ENCODE data around the gene NEK1.
"Not testable (repeated sequence)": the region's sequence is repeated elsewhere in the genome, so short reads cannot be mapped to it uniquely, and the experiment has no call there.

The NEK1 gene

GRCh38 chr4:169437299-169438047 is 174.9 kb downstream of the NEK1 start:
- Histone ChIP-seq H3K27me3 (ENCODE audit: low read depth, low read length) (no peaks in the 10 kb centered on the region), H3K4me1 (ENCODE audit: control insufficient read depth in 1 of 2, insufficient read depth in 2 of 2, low read length in 2 of 2) (peaks cover 0 to 6% of the 10 kb centered on the region in 2 donors), H3K27ac (ENCODE audit: low read length) (no peak overlapping the region)

DNA sequence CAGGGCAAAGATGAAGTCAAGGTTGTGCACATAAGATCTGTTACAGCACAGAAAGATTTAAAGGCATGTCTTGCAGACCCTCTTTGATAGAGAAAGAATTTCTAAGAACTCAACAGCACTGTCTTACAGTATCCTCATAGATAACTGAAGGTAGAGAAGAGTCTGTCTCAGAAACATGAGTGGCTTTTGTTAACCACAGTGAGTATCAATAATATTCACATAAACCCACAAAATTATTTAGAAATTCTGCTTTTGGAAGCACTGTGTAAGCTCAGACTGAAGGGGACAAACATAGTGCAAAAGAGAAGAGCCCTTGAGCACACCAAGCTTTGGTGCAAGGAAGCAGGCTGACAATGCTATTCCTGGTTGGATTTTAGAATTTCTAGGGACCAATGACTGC is 175.6 kb downstream of the NEK1 start:
- Histone ChIP-seq H3K4me3 (ENCODE audit: low read depth in 1 of 2, low read length in 2 of 2) (no peak overlapping the region), H3K9me3 (ENCODE audit: control insufficient read depth in 1 of 2, low read length in 2 of 2) (no peaks in the 10 kb centered on the region), H3K27ac (ENCODE audit: low read length) (no peak overlapping the region), H3K27me3 (ENCODE audit: low read depth, low read length) (no peaks in the 10 kb centered on the region), H3K4me1 (ENCODE audit: control insufficient read depth in 1 of 2, insufficient read depth in 2 of 2, low read length in 2 of 2) (peaks cover 0 to 6% of the 10 kb centered on the region in 2 donors), H3K36me3 (ENCODE audit: control insufficient read depth in 1 of 2, insufficient read depth in 2 of 2, low read length in 2 of 2) (no peaks in the 10 kb centered on the region)

More at GRCh38 chr4:169437299-169438047, 174.9 kb downstream of the NEK1 start:
- Histone ChIP-seq H3K9me3 (ENCODE audit: control insufficient read depth in 1 of 2, low read length in 2 of 2) (no peaks in the 10 kb centered on the region), H3K36me3 (ENCODE audit: control insufficient read depth in 1 of 2, insufficient read depth in 2 of 2, low read length in 2 of 2) (no peaks in the 10 kb centered on the region), H3K4me3 (ENCODE audit: low read depth in 1 of 2, low read length in 2 of 2) (no peak overlapping the region)

DNA sequence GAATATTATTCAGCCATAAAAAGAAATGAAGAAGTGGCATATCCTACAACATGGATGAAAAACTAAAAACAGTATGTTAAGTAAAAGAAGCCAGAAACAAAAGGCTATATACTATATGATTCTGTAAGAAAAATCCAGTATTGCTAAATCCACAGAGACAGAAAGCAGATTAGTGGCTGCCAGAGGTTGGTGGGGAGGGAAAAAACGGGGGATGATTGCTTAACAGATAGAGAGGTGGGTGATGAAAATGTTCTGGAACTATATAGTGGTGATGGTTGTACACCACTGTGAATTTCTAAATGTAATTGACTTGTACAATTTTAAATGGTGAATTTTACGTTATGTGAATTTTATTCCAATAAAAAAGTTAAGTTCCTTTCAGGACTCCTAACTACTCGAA is 184.0 kb downstream of the NEK1 start:
- Histone ChIP-seq H3K27ac (ENCODE audit: low read length) (no peak overlapping the region), H3K9me3 (ENCODE audit: control insufficient read depth in 1 of 2, low read length in 2 of 2) (no peaks in the 10 kb centered on the region)

DNA sequence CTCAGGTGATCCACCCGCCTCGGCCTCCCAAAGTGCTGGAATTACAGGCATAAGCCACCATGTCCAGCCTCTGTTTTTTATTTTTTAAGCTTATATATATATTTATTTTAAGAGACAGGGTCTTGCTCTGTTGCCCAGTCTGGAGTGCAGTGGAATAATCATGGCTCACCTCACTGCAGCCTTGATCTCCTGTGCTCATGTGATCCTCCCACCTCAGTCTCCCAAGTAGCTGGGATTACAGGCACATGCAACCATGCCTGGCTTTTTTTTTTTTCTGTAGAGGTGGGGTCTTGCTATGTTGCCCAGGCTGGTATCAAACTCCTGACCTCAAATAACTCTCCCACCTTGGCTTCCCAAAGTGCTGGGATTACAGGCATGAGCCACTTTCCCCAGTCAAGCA is 184.7 kb downstream of the NEK1 start:
- H3K9me3 ChIP-seq (ENCODE audit: control insufficient read depth in 1 of 2, low read length in 2 of 2); H3K27ac ChIP-seq (ENCODE audit: low read length): not testable (repeated sequence)
- peaks cover 7 to 11% of the 10 kb centered on the region in 2 donors for H3K36me3 ChIP-seq (ENCODE audit: control insufficient read depth in 1 of 2, insufficient read depth in 2 of 2, low read length in 2 of 2)

More for the DNA sequence above, 184.0 kb downstream of the NEK1 start:
- H3K4me3 ChIP-seq (ENCODE audit: low read depth in 1 of 2, low read length in 2 of 2): no peak overlapping the region
- no peaks in the 10 kb centered on the region for H3K27me3 ChIP-seq (ENCODE audit: low read depth, low read length)
- H3K4me1 ChIP-seq (ENCODE audit: control insufficient read depth in 1 of 2, insufficient read depth in 2 of 2, low read length in 2 of 2): no peaks in the 10 kb centered on the region
- H3K36me3 ChIP-seq (ENCODE audit: control insufficient read depth in 1 of 2, insufficient read depth in 2 of 2, low read length in 2 of 2): peaks cover 7 to 11% of the 10 kb centered on the region in 2 donors

GRCh38 chr4:169420291-169420690 is 192.1 kb downstream of the NEK1 start:
- Histone ChIP-seq H3K9me3 (ENCODE audit: control insufficient read depth in 1 of 2, low read length in 2 of 2) (no peaks in the 10 kb centered on the region), H3K4me1 (ENCODE audit: control insufficient read depth in 1 of 2, insufficient read depth in 2 of 2, low read length in 2 of 2) (no peaks in the 10 kb centered on the region), H3K4me3 (ENCODE audit: low read depth in 1 of 2, low read length in 2 of 2) (no peak overlapping the region), H3K27me3 (ENCODE audit: low read depth, low read length) (no peaks in the 10 kb centered on the region), H3K36me3 (ENCODE audit: control insufficient read depth in 1 of 2, insufficient read depth in 2 of 2, low read length in 2 of 2) (peaks cover 7 to 20% of the 10 kb centered on the region in 2 donors), H3K27ac (ENCODE audit: low read length) (no peak overlapping the region)

More for the DNA sequence above, 184.7 kb downstream of the NEK1 start:
- H3K4me3 ChIP-seq (ENCODE audit: low read depth in 1 of 2, low read length in 2 of 2); H3K27me3 ChIP-seq (ENCODE audit: low read depth, low read length); H3K4me1 ChIP-seq (ENCODE audit: control insufficient read depth in 1 of 2, insufficient read depth in 2 of 2, low read length in 2 of 2): not testable (repeated sequence)

DNA sequence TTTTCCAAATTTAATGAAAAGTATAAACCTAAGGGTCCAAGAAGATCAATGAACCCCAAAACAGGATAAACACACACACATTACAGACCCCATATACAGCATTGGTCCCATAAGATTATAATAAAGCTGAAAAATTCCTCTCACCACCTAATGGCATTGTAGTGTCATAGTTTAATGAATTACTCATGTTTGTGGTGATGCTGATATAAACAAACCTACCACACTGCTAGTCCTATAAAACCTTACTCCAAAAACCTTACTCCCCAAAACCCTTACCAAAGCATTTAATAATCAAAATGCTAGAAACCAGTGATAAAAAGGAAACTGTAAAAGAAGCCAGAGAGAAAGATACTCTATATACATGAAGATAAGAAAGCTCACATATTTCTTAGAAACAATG is 193.5 kb downstream of the NEK1 start:
- Histone ChIP-seq H3K27me3 (ENCODE audit: low read depth, low read length) (no peaks in the 10 kb centered on the region), H3K4me1 (ENCODE audit: control insufficient read depth in 1 of 2, insufficient read depth in 2 of 2, low read length in 2 of 2) (no peaks in the 10 kb centered on the region), H3K27ac (ENCODE audit: low read length) (no peak overlapping the region), H3K4me3 (ENCODE audit: low read depth in 1 of 2, low read length in 2 of 2) (no peak overlapping the region), H3K9me3 (ENCODE audit: control insufficient read depth in 1 of 2, low read length in 2 of 2) (no peaks in the 10 kb centered on the region), H3K36me3 (ENCODE audit: control insufficient read depth in 1 of 2, insufficient read depth in 2 of 2, low read length in 2 of 2) (peaks cover 0 to 11% of the 10 kb centered on the region in 2 donors)

GRCh38 chr4:169417629-169418282 is 194.6 kb downstream of the NEK1 start:
- no peaks in the 10 kb centered on the region for H3K27me3 ChIP-seq (ENCODE audit: low read depth, low read length)
- no peak overlapping the region for H3K27ac ChIP-seq (ENCODE audit: low read length)
- H3K4me3 ChIP-seq (ENCODE audit: low read depth in 1 of 2, low read length in 2 of 2): no peak overlapping the region
- H3K9me3 ChIP-seq (ENCODE audit: control insufficient read depth in 1 of 2, low read length in 2 of 2): no peaks in the 10 kb centered on the region
- H3K36me3 ChIP-seq (ENCODE audit: control insufficient read depth in 1 of 2, insufficient read depth in 2 of 2, low read length in 2 of 2): peaks cover 0 to 11% of the 10 kb centered on the region in 2 donors
- no peaks in the 10 kb centered on the region for H3K4me1 ChIP-seq (ENCODE audit: control insufficient read depth in 1 of 2, insufficient read depth in 2 of 2, low read length in 2 of 2)

DNA sequence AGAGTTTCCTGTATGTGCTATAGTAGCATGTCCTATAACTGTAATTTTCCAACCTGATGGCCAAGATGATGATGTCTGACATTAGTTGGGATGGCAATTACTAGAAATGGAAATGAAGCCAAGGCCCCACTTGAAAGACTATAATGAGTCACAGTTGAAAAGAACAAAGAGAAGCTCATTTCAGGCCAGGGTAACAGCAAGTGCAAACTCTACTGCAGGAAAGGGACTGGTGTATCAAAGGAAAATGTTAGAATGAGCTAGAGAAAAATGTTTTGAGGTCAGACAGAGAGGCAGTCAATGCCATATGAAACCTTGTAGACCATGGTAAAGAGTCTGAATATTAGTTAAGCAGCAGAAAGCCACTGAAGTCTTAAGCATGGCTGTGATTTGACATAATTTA is 195.4 kb downstream of the NEK1 start:
- no peaks in the 10 kb centered on the region for H3K4me1 ChIP-seq (ENCODE audit: control insufficient read depth in 1 of 2, insufficient read depth in 2 of 2, low read length in 2 of 2)
- no peak overlapping the region for H3K27ac ChIP-seq (ENCODE audit: low read length)
- no peak overlapping the region for H3K4me3 ChIP-seq (ENCODE audit: low read depth in 1 of 2, low read length in 2 of 2)
- H3K36me3 ChIP-seq (ENCODE audit: control insufficient read depth in 1 of 2, insufficient read depth in 2 of 2, low read length in 2 of 2): peaks cover 0 to 9% of the 10 kb centered on the region in 2 donors
- H3K27me3 ChIP-seq (ENCODE audit: low read depth, low read length): no peaks in the 10 kb centered on the region
- no peaks in the 10 kb centered on the region for H3K9me3 ChIP-seq (ENCODE audit: control insufficient read depth in 1 of 2, low read length in 2 of 2)

- no peaks in the 10 kb centered on the region for H3K9me3 ChIP-seq (ENCODE audit: control insufficient read depth in 1 of 2, low read length in 2 of 2)
- H3K27ac ChIP-seq (ENCODE audit: low read length): no peak overlapping the region
- H3K27me3 ChIP-seq (ENCODE audit: low read depth, low read length): no peaks in the 10 kb centered on the region
Measured at GRCh38 chr4:169416461-169416860, 195.9 kb downstream of the NEK1 start.

DNA sequence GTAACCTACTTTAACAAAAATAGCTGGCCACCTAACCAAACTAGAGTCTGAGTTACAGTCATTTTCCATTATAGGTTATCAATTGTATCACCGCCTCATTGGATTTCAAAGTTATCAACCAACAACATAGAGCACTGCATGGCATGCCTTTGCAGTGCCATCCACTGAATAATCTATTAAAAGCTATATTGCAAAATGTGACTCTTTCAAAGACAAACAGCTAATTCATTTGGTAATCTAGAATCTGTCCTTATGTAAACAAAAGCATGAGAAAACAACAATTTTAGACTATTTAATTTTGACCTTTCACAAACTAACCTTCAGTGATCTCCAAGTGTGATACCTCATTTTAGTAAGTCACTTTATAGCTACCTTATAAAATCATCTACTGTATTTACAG is 197.5 kb downstream of the NEK1 start:
- Histone ChIP-seq H3K4me1 (ENCODE audit: control insufficient read depth in 1 of 2, insufficient read depth in 2 of 2, low read length in 2 of 2) (no peaks in the 10 kb centered on the region), H3K27ac (ENCODE audit: low read length) (no peak overlapping the region), H3K4me3 (ENCODE audit: low read depth in 1 of 2, low read length in 2 of 2) (no peak overlapping the region), H3K9me3 (ENCODE audit: control insufficient read depth in 1 of 2, low read length in 2 of 2) (no peaks in the 10 kb centered on the region), H3K27me3 (ENCODE audit: low read depth, low read length) (no peaks in the 10 kb centered on the region), H3K36me3 (ENCODE audit: control insufficient read depth in 1 of 2, insufficient read depth in 2 of 2, low read length in 2 of 2) (no peaks in the 10 kb centered on the region)

More at GRCh38 chr4:169416461-169416860, 195.9 kb downstream of the NEK1 start:
- peaks cover 0 to 7% of the 10 kb centered on the region in 2 donors for H3K36me3 ChIP-seq (ENCODE audit: control insufficient read depth in 1 of 2, insufficient read depth in 2 of 2, low read length in 2 of 2)
- H3K4me1 ChIP-seq (ENCODE audit: control insufficient read depth in 1 of 2, insufficient read depth in 2 of 2, low read length in 2 of 2): no peaks in the 10 kb centered on the region
- H3K4me3 ChIP-seq (ENCODE audit: low read depth in 1 of 2, low read length in 2 of 2): no peak overlapping the region

DNA sequence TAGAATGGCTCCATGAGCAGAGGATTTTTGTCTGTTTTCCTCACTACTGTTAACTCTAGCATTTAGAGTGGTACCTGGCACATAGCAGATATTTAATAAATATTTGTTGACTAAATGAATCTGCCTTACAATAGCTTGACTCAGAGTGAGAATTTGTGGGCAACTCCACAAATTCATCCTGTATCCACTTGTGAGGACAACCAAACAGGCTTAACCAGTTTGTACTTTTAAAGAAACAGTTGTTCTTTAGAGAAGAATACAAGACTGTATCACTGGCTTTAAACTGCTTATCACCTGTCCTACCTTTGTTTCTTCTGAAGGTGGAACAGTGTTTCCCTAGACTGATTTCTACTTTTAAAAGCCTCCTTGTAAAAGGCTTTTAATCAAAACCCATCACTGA is 200.3 kb downstream of the NEK1 start:
- H3K27me3 ChIP-seq (ENCODE audit: low read depth, low read length): no peaks in the 10 kb centered on the region
- H3K4me3 ChIP-seq (ENCODE audit: low read depth in 1 of 2, low read length in 2 of 2): no peak overlapping the region
- no peaks in the 10 kb centered on the region for H3K9me3 ChIP-seq (ENCODE audit: control insufficient read depth in 1 of 2, low read length in 2 of 2)
- no peaks in the 10 kb centered on the region for H3K4me1 ChIP-seq (ENCODE audit: control insufficient read depth in 1 of 2, insufficient read depth in 2 of 2, low read length in 2 of 2)
- H3K36me3 ChIP-seq (ENCODE audit: control insufficient read depth in 1 of 2, insufficient read depth in 2 of 2, low read length in 2 of 2): no peaks in the 10 kb centered on the region
- no peak overlapping the region for H3K27ac ChIP-seq (ENCODE audit: low read length)
